ENCODE measurements around the gene GJC1. TPM values are rescaled to one million over a fixed set of nuclear protein-coding genes. Genes with fewer than 3 reads are reported as not detected.
A peak's percentile ranks its signal among the peaks of the same experiment; 100 is the strongest.

Gene GJC1
- total and polyA plus RNA-seq, 2 donors (not counting 3 experiments of a cell fraction or from before 2014, with no cell fraction given), result 13.8 to 39.7 TPM

GRCh38 chr17:44831371-44831770 lies 1.3 kb upstream of the GJC1 start:
- Histone ChIP-seq H3K9me3 (replicated peaks; ENCODE audit: control insufficient read depth, insufficient read depth, low read length) (no peaks in the 10 kb centered on the region), H3K9ac (replicated peaks; ENCODE audit: extremely low read depth, insufficient read depth, low read length) (no peak overlapping the region), H3K4me2 (ENCODE audit: insufficient read depth, low read length) (no peak overlapping the region), H3K27me3 (ENCODE audit: control insufficient read depth in 2 of 2, insufficient read depth in 2 of 2, low read length in 2 of 2) (no peaks in the 10 kb centered on the region), H3K79me2 (ENCODE audit: control insufficient read depth, insufficient read depth, low read length) (peaks cover 30% of the 10 kb centered on the region), H4K20me1 (replicated peaks; ENCODE audit: control insufficient read depth, extremely low read depth, insufficient read depth, low read length) (no peaks in the 10 kb centered on the region), H3K4me1 (ENCODE audit: control insufficient read depth, extremely low read depth, insufficient read depth, low read length) (peaks cover 7% of the 10 kb centered on the region), H3K27ac (ENCODE audit: insufficient read depth, low read depth, low read length) (no peak overlapping the region), H3K4me3 (replicated peaks in 1 of 3; ENCODE audit: insufficient read depth in 1 of 3, low read depth in 1 of 3, low read length in 3 of 3) (no peak overlapping the region), H3K36me3 (ENCODE audit: control insufficient read depth in 2 of 2, extremely low read depth in 1 of 2, insufficient read depth in 2 of 2, low read length in 2 of 2) (no peaks in the 10 kb centered on the region), H2AFZ (ENCODE audit: low read depth, low read length) (no peak overlapping the region), H3K9me1 (replicated peaks; ENCODE audit: control insufficient read depth, extremely low read depth, insufficient read depth, low read length) (no peaks in the 10 kb centered on the region)
- TF ChIP-seq GATA2 (IDR thresholded peaks at IDR 0.05; ENCODE audit: insufficient read depth, insufficient read length, low read depth, low read length) (no peak), MAX (IDR thresholded peaks at IDR 0.05; ENCODE audit: insufficient read depth, insufficient read length) (no peak)
- CTCF ChIA-PET, result interaction anchor here (0.9 to 6.8 kb wide), 11 partner anchors 8 to 59 kb away, joined by 3 to 78 read pairs (median 4); no protein-coding TSS in a partner anchor
- POLR2A ChIA-PET, result interaction anchor here (1.0 kb wide), 1 partner anchor 37 kb away, joined by 3 read pairs; no protein-coding TSS in a partner anchor
- DNase-seq (ENCODE audit: low read depth, low spot score) (no peak), FAIRE-seq (no peak)
- intact Hi-C loops (cut with micrococcal nuclease) (no loop called here), dilution Hi-C loops (cut with MboI; ENCODE audit: extremely low pct_ligation_motif_present, low sequenced_read_pairs) (no loop called here)
- BruUV-seq (replicated peaks), result no TSS peak

DNA sequence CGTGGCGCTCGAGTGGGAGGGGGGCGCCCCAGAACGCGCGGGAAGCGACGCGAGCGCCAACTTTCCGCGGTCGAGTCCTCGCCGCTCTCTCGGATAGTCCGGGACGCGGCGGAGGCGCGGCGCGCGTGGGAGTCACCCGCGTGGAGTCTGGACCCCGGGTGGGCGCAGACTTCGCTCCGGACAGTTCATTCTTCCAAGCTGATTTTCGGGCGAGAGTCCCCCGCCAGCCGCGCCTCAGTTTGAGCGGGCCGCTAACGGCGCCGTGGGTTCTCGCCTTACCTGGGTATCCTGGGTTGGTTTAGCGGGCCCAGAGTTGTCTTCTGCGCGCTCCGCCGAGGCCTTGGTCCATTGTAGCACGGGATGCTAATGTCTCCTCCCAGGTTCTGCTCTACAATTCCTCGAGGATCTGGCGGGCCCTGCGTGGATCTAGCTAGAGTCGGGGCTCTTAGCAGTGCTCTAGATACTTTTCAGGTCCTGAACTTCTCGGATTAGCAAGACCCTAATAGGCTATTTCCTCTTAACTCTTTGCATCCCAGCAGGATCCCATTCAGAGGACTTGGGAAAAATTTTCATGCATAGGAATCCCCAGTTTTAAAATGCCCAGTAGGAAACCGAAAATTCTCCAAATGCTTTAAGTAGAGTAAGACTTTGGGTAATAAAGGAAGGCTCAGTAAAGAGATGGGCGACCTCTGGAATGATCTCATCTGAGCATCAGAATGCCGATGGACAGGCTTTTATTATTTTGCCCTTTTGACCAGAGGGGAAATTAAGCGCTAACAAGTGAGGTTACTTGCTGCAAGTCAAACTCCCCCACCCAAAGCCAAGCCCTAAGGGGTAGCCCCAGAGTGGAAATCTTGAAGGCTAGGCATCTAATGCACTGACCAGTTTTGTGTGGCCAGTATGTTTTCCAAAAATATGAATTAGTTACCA lies 537 bp upstream of the GJC1 start:
- Histone ChIP-seq H3K9me1 (replicated peaks; ENCODE audit: control insufficient read depth, extremely low read depth, insufficient read depth, low read length) (no peaks in the 10 kb centered on the region), H3K9ac (replicated peaks; ENCODE audit: extremely low read depth, insufficient read depth, low read length) (peak overlapping the region; percentile 93), H3K4me1 (ENCODE audit: control insufficient read depth, extremely low read depth, insufficient read depth, low read length) (peaks cover 7% of the 10 kb centered on the region), H3K9me3 (replicated peaks; ENCODE audit: control insufficient read depth, insufficient read depth, low read length) (no peaks in the 10 kb centered on the region), H3K4me2 (ENCODE audit: insufficient read depth, low read length) (peak overlapping the region; percentile 82), H3K27ac (ENCODE audit: insufficient read depth, low read depth, low read length) (no peak overlapping the region), H3K27me3 (ENCODE audit: control insufficient read depth in 2 of 2, insufficient read depth in 2 of 2, low read length in 2 of 2) (no peaks in the 10 kb centered on the region), H4K20me1 (replicated peaks; ENCODE audit: control insufficient read depth, extremely low read depth, insufficient read depth, low read length) (no peaks in the 10 kb centered on the region), H3K36me3 (ENCODE audit: control insufficient read depth in 2 of 2, extremely low read depth in 1 of 2, insufficient read depth in 2 of 2, low read length in 2 of 2) (no peaks in the 10 kb centered on the region), H3K79me2 (ENCODE audit: control insufficient read depth, insufficient read depth, low read length) (peaks cover 38% of the 10 kb centered on the region), H2AFZ (ENCODE audit: low read depth, low read length) (peak overlapping the region; percentile 98), H3K4me3 (replicated peaks in 1 of 3; ENCODE audit: insufficient read depth in 1 of 3, low read depth in 1 of 3, low read length in 3 of 3) (peak overlapping the region; percentile 45 to 98 (median 96))
- CTCF ChIA-PET, result interaction anchor here (0.9 to 6.8 kb wide), 5 partner anchors 7 to 52 kb away, joined by 3 to 78 read pairs (median 6); no protein-coding TSS in a partner anchor
- dilution Hi-C loops (cut with MboI; ENCODE audit: extremely low pct_ligation_motif_present, low sequenced_read_pairs) (no loop called here), intact Hi-C loops (cut with micrococcal nuclease) (no loop called here)
- DNase-seq (ENCODE audit: low read depth, low spot score), result peak; percentile 29
- TSS peak; percentile 71 for BruUV-seq (replicated peaks)
- POLR2A ChIA-PET, result no interaction called here
- no peak for TF ChIP-seq GATA2 (IDR thresholded peaks at IDR 0.05; ENCODE audit: insufficient read depth, insufficient read length, low read depth, low read length)
- TF ChIP-seq MYC (IDR thresholded peaks at IDR 0.05; ENCODE audit: low read depth, low read length), result no peak
- TF ChIP-seq POLR2A (IDR thresholded peaks at IDR 0.05; ENCODE audit: low read depth, low read length), result no peak
- TF ChIP-seq, protein P1, sequence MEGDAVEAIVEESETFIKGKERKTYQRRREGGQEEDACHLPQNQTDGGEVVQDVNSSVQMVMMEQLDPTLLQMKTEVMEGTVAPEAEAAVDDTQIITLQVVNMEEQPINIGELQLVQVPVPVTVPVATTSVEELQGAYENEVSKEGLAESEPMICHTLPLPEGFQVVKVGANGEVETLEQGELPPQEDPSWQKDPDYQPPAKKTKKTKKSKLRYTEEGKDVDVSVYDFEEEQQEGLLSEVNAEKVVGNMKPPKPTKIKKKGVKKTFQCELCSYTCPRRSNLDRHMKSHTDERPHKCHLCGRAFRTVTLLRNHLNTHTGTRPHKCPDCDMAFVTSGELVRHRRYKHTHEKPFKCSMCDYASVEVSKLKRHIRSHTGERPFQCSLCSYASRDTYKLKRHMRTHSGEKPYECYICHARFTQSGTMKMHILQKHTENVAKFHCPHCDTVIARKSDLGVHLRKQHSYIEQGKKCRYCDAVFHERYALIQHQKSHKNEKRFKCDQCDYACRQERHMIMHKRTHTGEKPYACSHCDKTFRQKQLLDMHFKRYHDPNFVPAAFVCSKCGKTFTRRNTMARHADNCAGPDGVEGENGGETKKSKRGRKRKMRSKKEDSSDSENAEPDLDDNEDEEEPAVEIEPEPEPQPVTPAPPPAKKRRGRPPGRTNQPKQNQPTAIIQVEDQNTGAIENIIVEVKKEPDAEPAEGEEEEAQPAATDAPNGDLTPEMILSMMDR (IDR thresholded peaks at IDR 0.05; ENCODE audit: extremely low read depth in 1 of 2, insufficient read depth in 1 of 2, low read depth in 1 of 2, low read length in 2 of 2), result no peak
- no peak for TF ChIP-seq MAX (IDR thresholded peaks at IDR 0.05; ENCODE audit: insufficient read depth, insufficient read length)
- TF ChIP-seq JUN (IDR thresholded peaks at IDR 0.05; ENCODE audit: borderline replicate concordance, insufficient read depth, insufficient read length, low read depth), result no peak
- no peak for TF ChIP-seq EZH2 (IDR thresholded peaks at IDR 0.05; ENCODE audit: borderline replicate concordance, low read depth, low read length, severe bottlenecking)
- TF ChIP-seq POLR2AphosphoS5 (IDR thresholded peaks at IDR 0.05; ENCODE audit: insufficient read depth, low read depth, low read length), result no peak
- no peak for TF ChIP-seq FOS (IDR thresholded peaks at IDR 0.05; ENCODE audit: borderline replicate concordance, insufficient read depth, low read length)
- FAIRE-seq, result peak; percentile 62
